CD4-positive, alpha-beta T cell treated with Interleukin-4 for 1 hour (primary cell): ENCODE results near the gene HIC1.

Experiments
- DNase-seq, 2 donors: peaks; one replicate each; pipeline ENCODE4 v3.0.0-alpha.2; 2020 to 2022

HIC1 gene

GRCh38 chr17:2082003-2082781 is 27.3 kb downstream of the HIC1 start:
- DNase-seq = no peak

- peak; percentile 29 to 63 for DNase-seq
These were observed 28.7 kb downstream of the HIC1 start for GRCh38 chr17:2083613-2084035.

GRCh38 chr17:2084036-2084765 is 29.3 kb downstream of the HIC1 start:
- no peak for DNase-seq

- DNase-seq = no peak
These were observed 30.1 kb downstream of the HIC1 start for GRCh38 chr17:2084766-2085647.

- DNase-seq = no peak
These were observed 30.7 kb downstream of the HIC1 start for GRCh38 chr17:2085648-2085949.

- no peak for DNase-seq
These were observed 31.4 kb downstream of the HIC1 start for GRCh38 chr17:2086306-2086705.

GRCh38 chr17:2087597-2088211 is 32.8 kb downstream of the HIC1 start:
- DNase-seq = peak; percentile 54 to 73

GRCh38 chr17:2089021-2089422 is 34.1 kb downstream of the HIC1 start:
- DNase-seq = no peak

- peak in 1 of 2 donors; percentile 15 for DNase-seq
These were observed 35.3 kb downstream of the HIC1 start for GRCh38 chr17:2090210-2090641.

- DNase-seq = no peak
These were observed 36.1 kb downstream of the HIC1 start for GRCh38 chr17:2090804-2091534.

- DNase-seq = no peak
These were observed 37.4 kb downstream of the HIC1 start for GRCh38 chr17:2092253-2092652.

- no peak for DNase-seq
These were observed 38.4 kb downstream of the HIC1 start for GRCh38 chr17:2093349-2093748.

GRCh38 chr17:2094891-2095535 is 40.1 kb downstream of the HIC1 start:
- DNase-seq = no peak

- DNase-seq = no peak
These were observed 40.6 kb downstream of the HIC1 start for GRCh38 chr17:2095536-2095910.

GRCh38 chr17:2101448-2102257 is 46.8 kb downstream of the HIC1 start:
- DNase-seq = peak; percentile 39 to 60

- DNase-seq = no peak
These were observed 48.3 kb downstream of the HIC1 start for GRCh38 chr17:2102931-2103809.

- no peak for DNase-seq
These were observed 50.8 kb downstream of the HIC1 start for GRCh38 chr17:2105663-2106062.

- no peak for DNase-seq
These were observed 51.5 kb downstream of the HIC1 start for GRCh38 chr17:2106308-2106955.

- no peak for DNase-seq
These were observed 52.1 kb downstream of the HIC1 start for GRCh38 chr17:2107050-2107449.
